Fibroblast of skin of abdomen (primary cell): ENCODE measurements around the gene WDR35.
"Not testable (repeated sequence)": the region's sequence is repeated elsewhere in the genome, so short reads cannot be mapped to it uniquely, and the experiment has no call there.

ENCODE experiments used
- DNase-seq: peaks from one replicate; pipeline ENCODE4 v3.0.0-alpha.2; 2013

Gene WDR35

GRCh38 chr2:19893520-19894133 is 96.3 kb downstream of the WDR35 start:
- DNase-seq = no peak

- not testable (repeated sequence) for DNase-seq
Measured at GRCh38 chr2:19891971-19892370, 97.9 kb downstream of the WDR35 start.

DNA sequence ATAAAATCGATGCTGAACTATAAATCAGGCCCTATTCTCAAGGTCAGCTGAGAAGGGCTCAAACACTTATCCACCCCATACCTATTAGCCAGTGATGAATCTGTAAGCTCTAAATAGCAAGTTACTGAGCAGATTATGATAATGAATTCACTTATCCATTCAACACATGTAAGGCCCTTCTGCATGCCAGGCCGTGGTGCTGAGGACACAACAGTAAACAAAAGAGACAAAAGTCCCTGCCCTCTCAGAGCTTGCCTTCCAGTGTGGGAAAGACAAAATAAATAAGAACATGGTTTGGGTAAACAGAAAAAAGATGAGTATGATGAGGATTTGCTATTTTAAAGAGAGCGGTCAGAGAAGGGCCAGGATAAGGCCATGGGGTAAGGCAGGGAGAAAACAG is 99.8 kb downstream of the WDR35 start:
- no peak for DNase-seq

GRCh38 chr2:19888831-19889230 is 101.1 kb downstream of the WDR35 start:
- no peak for DNase-seq

DNA sequence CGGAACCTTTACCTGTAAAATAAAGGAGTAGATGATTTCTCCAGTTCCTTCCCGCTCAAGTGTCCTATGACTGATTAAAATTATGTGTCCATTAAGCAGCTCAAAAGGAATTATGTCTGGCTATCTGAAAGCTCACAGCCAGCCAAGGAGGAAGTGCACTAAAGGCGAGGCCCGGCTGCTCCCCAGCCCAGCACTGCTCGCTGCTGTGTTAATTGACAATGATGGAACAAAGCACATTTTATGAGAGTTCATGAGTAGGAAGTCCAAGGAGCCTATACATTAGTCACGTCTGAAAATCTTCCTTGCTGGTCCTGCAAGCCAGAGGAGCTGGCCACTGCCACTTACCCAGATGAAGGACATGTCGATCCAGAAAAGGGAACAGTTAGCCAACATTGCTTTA is 102.4 kb downstream of the WDR35 start:
- no peak for DNase-seq

DNA sequence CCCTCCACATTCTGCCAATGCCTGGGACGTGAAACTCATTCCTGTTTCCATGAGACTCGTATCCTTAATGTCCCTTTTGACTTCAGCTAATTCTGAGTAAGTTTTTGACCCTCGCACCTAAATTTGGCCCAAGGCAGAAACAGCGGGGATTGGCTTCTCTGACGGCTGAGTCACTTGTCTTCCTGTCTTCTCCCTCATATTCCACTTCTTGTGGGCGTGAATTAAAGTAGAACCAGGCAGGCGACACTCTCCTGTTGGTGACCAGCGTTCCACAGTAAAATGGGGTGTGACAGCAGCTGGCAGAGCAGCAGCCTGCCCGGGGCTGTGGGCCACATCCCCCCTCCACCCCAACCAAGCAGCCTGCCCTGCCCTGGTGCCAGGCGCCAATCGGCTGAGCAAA is 103.6 kb downstream of the WDR35 start:
- no peak for DNase-seq

DNA sequence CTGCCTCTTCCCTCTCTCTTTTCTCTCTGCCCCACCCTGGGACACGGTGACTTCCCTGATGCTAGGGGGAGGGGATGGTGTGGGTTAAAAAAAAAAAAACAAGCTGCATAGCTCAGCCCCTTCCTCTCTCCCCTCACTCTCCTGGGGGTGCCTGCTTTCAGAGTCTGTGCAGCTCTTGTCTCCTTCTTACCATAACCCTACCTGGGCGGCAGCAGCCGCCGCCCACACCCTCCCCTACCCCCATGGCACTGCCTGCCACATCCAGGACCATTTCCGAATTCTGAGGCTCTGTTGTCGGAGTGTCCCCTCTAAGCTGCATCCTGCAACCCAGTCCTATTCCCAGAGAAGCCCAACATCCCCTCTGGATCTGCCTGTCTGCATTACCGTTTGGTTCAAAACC is 104.1 kb downstream of the WDR35 start:
- no peak for DNase-seq

DNA sequence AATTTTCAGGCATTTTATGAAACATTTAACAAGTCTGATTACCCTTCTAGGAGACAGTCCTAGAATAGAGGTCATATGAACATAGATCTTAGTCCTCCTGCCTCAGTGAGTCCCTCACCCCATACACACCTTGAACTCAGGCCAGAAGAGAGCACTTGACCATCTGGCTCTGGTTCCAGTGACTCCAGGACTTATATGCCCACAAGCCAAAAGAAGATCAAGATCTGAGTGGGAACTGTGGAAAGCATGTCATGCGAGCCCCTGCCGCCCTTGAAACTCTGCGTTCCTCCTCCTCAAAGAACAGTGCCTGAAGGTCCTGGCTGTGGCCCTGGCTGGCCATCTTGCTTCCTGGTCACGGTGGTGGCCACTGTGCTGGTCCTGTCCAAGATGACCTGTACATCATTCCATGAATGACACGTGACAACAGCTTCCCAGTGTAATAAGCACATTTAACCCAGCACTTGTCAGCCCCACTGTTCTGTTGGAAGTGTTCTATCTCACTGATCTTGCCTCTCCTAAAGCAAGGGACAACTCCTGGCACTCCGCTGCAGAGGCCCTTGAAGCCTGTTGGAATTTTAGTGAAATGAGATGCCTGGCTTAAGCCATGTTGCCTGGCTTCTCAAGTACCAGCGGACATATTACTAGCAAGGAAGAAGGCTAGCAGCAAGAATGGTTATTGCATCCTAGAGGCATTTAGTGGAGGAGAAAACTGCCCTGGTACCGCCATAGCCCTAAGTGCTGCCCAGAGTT is 105.8 kb downstream of the WDR35 start:
- no peak for DNase-seq

DNA sequence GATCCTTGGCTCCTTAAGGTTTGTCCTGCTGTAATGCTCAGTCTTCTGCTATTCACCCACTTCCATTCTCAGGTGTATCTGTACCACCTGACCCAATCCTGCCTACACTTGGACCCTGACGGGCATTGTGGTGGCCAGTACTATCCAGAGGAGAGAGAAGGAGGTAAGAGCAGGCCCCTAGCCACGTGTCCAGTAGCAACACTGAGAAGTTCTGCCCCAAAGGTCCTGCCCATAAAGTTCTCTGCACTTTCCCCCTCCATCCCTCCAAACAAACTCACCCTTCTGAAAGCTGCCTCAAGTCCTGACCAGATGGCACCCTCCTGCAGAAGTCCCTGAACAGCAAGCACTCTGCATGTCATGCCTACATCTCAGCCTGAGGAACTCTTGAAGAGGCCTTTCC is 106.4 kb downstream of the WDR35 start:
- no peak for DNase-seq

DNA sequence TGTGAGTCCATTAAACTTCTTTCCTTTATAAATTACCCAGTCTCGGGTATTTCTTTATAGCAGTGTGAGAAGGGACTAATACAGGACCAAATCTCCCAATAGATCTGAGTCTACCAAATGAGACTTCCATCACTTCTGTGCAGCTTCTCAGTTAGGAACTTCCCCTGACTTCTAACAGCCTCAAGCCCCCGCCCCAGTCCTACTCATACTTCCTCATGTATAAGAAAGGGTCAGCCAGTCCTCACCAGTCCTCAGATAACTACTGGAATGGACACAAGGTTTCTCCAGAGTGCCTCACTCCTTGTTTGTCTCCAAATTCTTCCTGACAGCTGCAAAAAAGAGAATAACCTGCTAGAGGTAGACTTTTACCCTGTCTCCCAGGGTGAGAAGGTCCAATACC is 107.6 kb downstream of the WDR35 start:
- DNase-seq = no peak

DNA sequence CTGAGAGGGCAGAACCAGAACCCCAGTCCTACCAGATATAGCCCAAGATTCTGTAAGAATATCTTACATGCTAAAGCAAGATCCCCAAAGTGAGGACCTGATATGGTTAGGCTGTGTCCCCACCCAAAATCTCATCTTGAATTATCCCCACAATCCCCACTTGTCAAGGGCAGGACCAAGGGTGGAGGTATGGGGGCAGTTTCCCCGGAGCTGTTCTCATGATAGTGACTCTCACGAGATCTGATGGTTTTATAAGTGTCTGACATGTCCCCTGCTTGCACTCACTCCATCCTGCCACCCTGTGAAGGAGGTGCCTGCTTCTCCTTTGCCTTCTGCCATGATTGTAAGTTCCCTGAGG is 108.0 kb downstream of the WDR35 start:
- no peak for DNase-seq

DNA sequence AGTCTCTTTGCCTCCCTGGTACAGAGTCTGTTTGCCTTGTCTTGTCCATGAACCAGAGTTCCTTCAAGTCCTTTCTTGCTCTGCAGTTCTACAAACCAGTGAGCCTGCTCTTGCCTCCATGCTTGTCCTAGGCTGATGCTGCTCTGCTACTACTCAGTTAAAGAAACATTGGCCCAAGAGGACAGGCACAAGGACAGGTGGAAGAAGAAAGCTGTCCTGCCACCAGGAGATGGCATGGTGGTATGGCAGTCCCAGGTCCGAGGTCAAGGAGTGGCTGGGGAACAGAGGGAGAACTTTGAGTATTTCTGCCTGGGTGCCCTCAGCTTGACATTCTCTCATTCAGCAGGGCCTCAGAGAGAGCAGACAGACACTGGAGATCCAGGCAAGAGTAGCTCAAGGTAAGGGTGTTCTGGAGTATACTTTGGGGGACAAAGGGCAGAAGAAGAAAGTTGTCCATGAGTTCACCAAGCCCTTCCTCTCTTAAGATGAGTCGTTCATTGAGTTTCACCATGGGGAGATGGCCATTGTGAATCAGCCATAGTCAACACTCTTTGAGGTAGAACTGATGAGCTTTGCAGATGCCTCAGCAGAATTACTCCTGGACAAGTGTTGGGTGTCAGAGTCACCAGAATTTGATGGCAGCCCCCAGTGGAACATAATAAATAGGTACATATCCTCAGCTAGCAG is 108.5 kb downstream of the WDR35 start:
- no peak for DNase-seq

DNA sequence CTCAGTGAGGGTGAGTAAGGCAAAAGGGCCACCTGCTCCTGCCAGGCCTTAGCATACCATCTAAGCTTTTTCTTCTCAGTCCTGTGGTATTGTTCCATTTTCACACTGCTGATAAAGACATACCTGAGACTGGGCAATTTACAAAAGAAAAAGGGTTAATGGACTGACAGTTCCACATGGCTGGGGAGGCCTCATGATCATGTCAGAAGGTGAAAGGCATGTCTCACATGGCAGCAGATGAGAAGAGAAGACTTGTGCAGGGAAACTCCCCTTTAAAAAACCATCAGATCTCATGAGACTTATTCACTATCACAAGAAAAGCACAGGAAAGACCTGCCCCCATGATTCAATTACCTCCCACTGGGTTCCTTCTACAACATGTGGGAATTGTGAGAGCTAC is 109.7 kb downstream of the WDR35 start:
- DNase-seq = not testable (repeated sequence)

GRCh38 chr2:19879120-19879519 is 110.8 kb downstream of the WDR35 start:
- no peak for DNase-seq

DNA sequence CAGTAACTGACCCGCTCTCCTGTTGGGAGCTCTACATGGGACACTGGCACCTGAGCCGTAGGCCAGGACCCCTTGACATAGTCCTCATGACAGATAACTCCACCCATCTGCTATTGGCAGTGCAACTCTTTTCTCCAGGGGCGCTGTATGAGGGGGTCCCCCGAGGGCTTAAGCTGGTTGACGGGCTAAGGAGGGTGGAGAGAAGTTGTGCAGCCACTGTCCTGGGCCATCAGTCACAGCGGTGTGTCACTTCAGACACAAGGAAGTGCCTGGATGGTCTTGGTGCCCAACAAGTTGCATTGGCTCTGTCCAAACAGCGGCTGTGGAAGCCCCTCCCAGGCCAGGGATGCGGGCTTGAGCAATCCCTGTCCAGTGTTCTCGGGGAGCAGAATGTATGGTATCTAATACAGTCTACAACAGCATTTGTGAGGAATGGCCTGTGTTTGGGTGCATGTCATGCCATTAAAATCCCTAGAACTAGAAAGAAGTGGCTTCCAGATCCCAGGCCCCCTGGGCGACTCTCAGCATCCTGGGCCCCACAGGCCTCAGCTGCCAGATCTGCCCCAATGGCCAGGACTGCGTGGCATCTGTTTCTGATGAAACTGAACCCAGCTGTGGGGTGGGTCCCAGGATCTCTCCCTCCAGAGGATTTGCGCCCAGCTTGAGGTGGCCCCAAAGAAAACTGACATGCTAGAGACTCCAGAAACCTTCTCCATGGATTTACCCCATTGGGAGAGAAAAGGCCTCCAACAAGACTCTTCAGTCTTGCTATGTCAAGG is 111.4 kb downstream of the WDR35 start:
- DNase-seq = no peak

- no peak for DNase-seq
Measured at GRCh38 chr2:19876751-19877150, 113.2 kb downstream of the WDR35 start.

DNA sequence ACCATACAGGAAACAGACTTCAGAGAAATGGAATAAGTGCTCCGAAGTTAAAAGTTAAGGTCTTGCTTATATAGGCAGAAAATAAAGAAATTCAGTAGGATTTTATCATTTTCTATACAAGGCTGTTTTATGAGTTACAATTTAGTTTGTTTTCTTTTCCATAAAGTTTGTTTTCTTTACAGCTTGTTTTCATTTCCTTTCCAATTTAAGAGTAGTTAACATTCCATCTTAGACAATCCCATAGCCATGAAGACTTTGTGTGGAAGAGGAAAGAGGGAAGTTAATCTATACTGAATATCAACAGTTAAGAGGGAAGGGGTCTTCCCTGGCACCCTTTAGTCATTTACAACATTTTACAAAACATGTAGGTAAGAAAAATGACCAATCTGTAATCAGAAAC is 114.6 kb downstream of the WDR35 start:
- no peak for DNase-seq

- no peak for DNase-seq
Measured at GRCh38 chr2:19874726-19875125, 115.2 kb downstream of the WDR35 start.

GRCh38 chr2:19873014-19873413 is 116.9 kb downstream of the WDR35 start:
- no peak for DNase-seq

DNA sequence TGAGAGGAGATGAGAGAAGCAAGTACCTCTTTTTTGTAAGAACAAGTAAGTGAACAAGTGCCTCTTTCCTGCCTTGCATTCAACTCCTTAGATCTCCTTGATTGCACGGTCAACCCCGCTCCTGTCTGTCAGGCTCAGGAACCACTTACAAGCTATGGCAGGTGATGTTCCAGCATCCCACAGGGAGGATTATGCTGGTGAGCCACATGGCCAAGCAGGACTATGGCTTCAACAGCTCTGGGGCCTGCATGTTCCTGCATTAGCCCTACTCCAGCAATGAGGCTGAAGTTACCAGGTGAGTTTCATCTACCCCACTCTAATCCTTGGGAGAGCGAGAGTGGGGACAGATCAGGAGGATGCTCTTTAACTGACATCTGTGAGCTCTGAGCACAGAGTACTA is 117.6 kb downstream of the WDR35 start:
- no peak for DNase-seq

DNA sequence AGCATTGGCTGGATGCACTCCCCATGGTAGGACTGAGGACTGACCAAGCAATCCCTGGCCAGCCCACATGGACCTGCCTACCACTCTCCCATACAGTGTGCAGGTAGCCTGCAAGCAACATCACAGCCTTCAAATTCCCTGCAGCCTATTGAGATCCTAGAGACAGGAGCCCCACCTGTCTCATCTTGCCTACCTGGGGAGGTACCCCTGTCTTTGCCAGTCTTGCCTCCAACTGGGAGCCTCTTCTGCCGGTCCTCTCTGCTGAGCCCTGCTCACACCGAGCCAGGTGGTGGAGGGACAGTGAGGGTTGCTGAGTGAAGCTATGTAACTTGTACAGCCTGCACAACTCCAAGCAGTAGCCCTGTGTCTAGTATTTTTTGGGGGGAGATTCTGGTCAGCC is 118.1 kb downstream of the WDR35 start:
- DNase-seq = no peak

- no peak for DNase-seq
Measured at GRCh38 chr2:19870792-19871191, 119.1 kb downstream of the WDR35 start.
